ENCODE results near the gene CRABP2.

CRABP2 gene

GRCh38 chr1:156721535-156721934, 16.2 kb upstream of the CRABP2 start:
- no peaks in the 10 kb centered on the region for H3K9me3 ChIP-seq (ENCODE audit: low read length)
- H3K9ac ChIP-seq (ENCODE audit: low read length) = no peak overlapping the region
- no peak overlapping the region for H3K27ac ChIP-seq (ENCODE audit: low read depth, low read length)
- no peak overlapping the region for H3K4me3 ChIP-seq (ENCODE audit: low read depth in 1 of 2, low read length in 2 of 2)
- peaks cover 21% of the 10 kb centered on the region for H3K4me1 ChIP-seq (ENCODE audit: insufficient read depth, low read length)
- no peaks in the 10 kb centered on the region for H3K27me3 ChIP-seq (ENCODE audit: control insufficient read depth in 1 of 2, insufficient read depth in 2 of 2, low read length in 2 of 2)
- H3K36me3 ChIP-seq (ENCODE audit: insufficient read depth, low read length) = peaks cover 45% of the 10 kb centered on the region

- no peaks in the 10 kb centered on the region for H3K27me3 ChIP-seq (ENCODE audit: control insufficient read depth in 1 of 2, insufficient read depth in 2 of 2, low read length in 2 of 2)
- H3K4me3 ChIP-seq (ENCODE audit: low read depth in 1 of 2, low read length in 2 of 2) = no peak overlapping the region
- H3K27ac ChIP-seq (ENCODE audit: low read depth, low read length) = no peak overlapping the region
- no peaks in the 10 kb centered on the region for H3K9me3 ChIP-seq (ENCODE audit: low read length)
- peaks cover 42% of the 10 kb centered on the region for H3K36me3 ChIP-seq (ENCODE audit: insufficient read depth, low read length)
- peaks cover 17% of the 10 kb centered on the region for H3K4me1 ChIP-seq (ENCODE audit: insufficient read depth, low read length)
- H3K9ac ChIP-seq (ENCODE audit: low read length) = no peak overlapping the region
These were observed 15.7 kb upstream of the CRABP2 start for GRCh38 chr1:156721131-156721530.

GRCh38 chr1:156717351-156717750, 12.0 kb upstream of the CRABP2 start:
- peaks cover 6% of the 10 kb centered on the region for H3K4me1 ChIP-seq (ENCODE audit: insufficient read depth, low read length)
- H3K36me3 ChIP-seq (ENCODE audit: insufficient read depth, low read length) = peaks cover 11% of the 10 kb centered on the region
- H3K9ac ChIP-seq (ENCODE audit: low read length) = no peak overlapping the region
- no peak overlapping the region for H3K27ac ChIP-seq (ENCODE audit: low read depth, low read length)
- H3K27me3 ChIP-seq (ENCODE audit: control insufficient read depth in 1 of 2, insufficient read depth in 2 of 2, low read length in 2 of 2) = no peaks in the 10 kb centered on the region
- H3K4me3 ChIP-seq (ENCODE audit: low read depth in 1 of 2, low read length in 2 of 2) = no peak overlapping the region
- no peaks in the 10 kb centered on the region for H3K9me3 ChIP-seq (ENCODE audit: low read length)

GRCh38 chr1:156714830-156715229, 9.4 kb upstream of the CRABP2 start:
- no peaks in the 10 kb centered on the region for H3K36me3 ChIP-seq (ENCODE audit: insufficient read depth, low read length)
- no peak overlapping the region for H3K9ac ChIP-seq (ENCODE audit: low read length)
- no peak overlapping the region for H3K27ac ChIP-seq (ENCODE audit: low read depth, low read length)
- no peaks in the 10 kb centered on the region for H3K27me3 ChIP-seq (ENCODE audit: control insufficient read depth in 1 of 2, insufficient read depth in 2 of 2, low read length in 2 of 2)
- peaks cover 32% of the 10 kb centered on the region for H3K4me1 ChIP-seq (ENCODE audit: insufficient read depth, low read length)
- no peak overlapping the region for H3K4me3 ChIP-seq (ENCODE audit: low read depth in 1 of 2, low read length in 2 of 2)
- H3K9me3 ChIP-seq (ENCODE audit: low read length) = no peaks in the 10 kb centered on the region

GRCh38 chr1:156712626-156713025, 7.2 kb upstream of the CRABP2 start:
- Histone ChIP-seq H3K4me3 (ENCODE audit: low read depth in 1 of 2, low read length in 2 of 2) (no peak overlapping the region), H3K27me3 (ENCODE audit: control insufficient read depth in 1 of 2, insufficient read depth in 2 of 2, low read length in 2 of 2) (no peaks in the 10 kb centered on the region), H3K4me1 (ENCODE audit: insufficient read depth, low read length) (peaks cover 46% of the 10 kb centered on the region), H3K9ac (ENCODE audit: low read length) (no peak overlapping the region), H3K9me3 (ENCODE audit: low read length) (no peaks in the 10 kb centered on the region), H3K27ac (ENCODE audit: low read depth, low read length) (no peak overlapping the region), H3K36me3 (ENCODE audit: insufficient read depth, low read length) (no peaks in the 10 kb centered on the region)

- no peak overlapping the region for H3K4me3 ChIP-seq (ENCODE audit: low read depth in 1 of 2, low read length in 2 of 2)
- peaks cover 54% of the 10 kb centered on the region for H3K4me1 ChIP-seq (ENCODE audit: insufficient read depth, low read length)
These were observed 5.8 kb upstream of the CRABP2 start for GRCh38 chr1:156711011-156711817.

GRCh38 chr1:156709757-156710489, 4.5 kb upstream of the CRABP2 start:
- H3K36me3 ChIP-seq (ENCODE audit: insufficient read depth, low read length) = no peaks in the 10 kb centered on the region
- H3K4me1 ChIP-seq (ENCODE audit: insufficient read depth, low read length) = peaks cover 60% of the 10 kb centered on the region
- H3K27ac ChIP-seq (ENCODE audit: low read depth, low read length) = peak overlapping the region; percentile 56
- H3K9me3 ChIP-seq (ENCODE audit: low read length) = no peaks in the 10 kb centered on the region
- H3K4me3 ChIP-seq (ENCODE audit: low read depth in 1 of 2, low read length in 2 of 2) = no peak overlapping the region
- no peaks in the 10 kb centered on the region for H3K27me3 ChIP-seq (ENCODE audit: control insufficient read depth in 1 of 2, insufficient read depth in 2 of 2, low read length in 2 of 2)
- H3K9ac ChIP-seq (ENCODE audit: low read length) = no peak overlapping the region

More at GRCh38 chr1:156711011-156711817, 5.8 kb upstream of the CRABP2 start:
- peak overlapping the region; percentile 56 for H3K27ac ChIP-seq (ENCODE audit: low read depth, low read length)
- no peaks in the 10 kb centered on the region for H3K36me3 ChIP-seq (ENCODE audit: insufficient read depth, low read length)
- H3K27me3 ChIP-seq (ENCODE audit: control insufficient read depth in 1 of 2, insufficient read depth in 2 of 2, low read length in 2 of 2) = no peaks in the 10 kb centered on the region
- no peaks in the 10 kb centered on the region for H3K9me3 ChIP-seq (ENCODE audit: low read length)
- H3K9ac ChIP-seq (ENCODE audit: low read length) = no peak overlapping the region

GRCh38 chr1:156709031-156709430, 3.6 kb upstream of the CRABP2 start:
- Histone ChIP-seq H3K4me3 (ENCODE audit: low read depth in 1 of 2, low read length in 2 of 2) (no peak overlapping the region), H3K27ac (ENCODE audit: low read depth, low read length) (peak overlapping the region; percentile 56), H3K27me3 (ENCODE audit: control insufficient read depth in 1 of 2, insufficient read depth in 2 of 2, low read length in 2 of 2) (no peaks in the 10 kb centered on the region), H3K4me1 (ENCODE audit: insufficient read depth, low read length) (peaks cover 69% of the 10 kb centered on the region), H3K36me3 (ENCODE audit: insufficient read depth, low read length) (no peaks in the 10 kb centered on the region), H3K9ac (ENCODE audit: low read length) (no peak overlapping the region), H3K9me3 (ENCODE audit: low read length) (no peaks in the 10 kb centered on the region)

GRCh38 chr1:156708218-156708661, 2.9 kb upstream of the CRABP2 start:
- H3K4me1 ChIP-seq (ENCODE audit: insufficient read depth, low read length) = peaks cover 77% of the 10 kb centered on the region

GRCh38 chr1:156707417-156708217, 2.2 kb upstream of the CRABP2 start:
- Histone ChIP-seq H3K4me3 (ENCODE audit: low read depth in 1 of 2, low read length in 2 of 2) (no peak overlapping the region), H3K36me3 (ENCODE audit: insufficient read depth, low read length) (no peaks in the 10 kb centered on the region), H3K9ac (ENCODE audit: low read length) (no peak overlapping the region), H3K27ac (ENCODE audit: low read depth, low read length) (peak overlapping the region; percentile 89), H3K4me1 (ENCODE audit: insufficient read depth, low read length) (peaks cover 73% of the 10 kb centered on the region), H3K9me3 (ENCODE audit: low read length) (no peaks in the 10 kb centered on the region), H3K27me3 (ENCODE audit: control insufficient read depth in 1 of 2, insufficient read depth in 2 of 2, low read length in 2 of 2) (no peaks in the 10 kb centered on the region)

More at GRCh38 chr1:156708218-156708661, 2.9 kb upstream of the CRABP2 start:
- H3K36me3 ChIP-seq (ENCODE audit: insufficient read depth, low read length) = no peaks in the 10 kb centered on the region
- no peaks in the 10 kb centered on the region for H3K27me3 ChIP-seq (ENCODE audit: control insufficient read depth in 1 of 2, insufficient read depth in 2 of 2, low read length in 2 of 2)
- H3K27ac ChIP-seq (ENCODE audit: low read depth, low read length) = peak overlapping the region; percentile 89
- no peak overlapping the region for H3K4me3 ChIP-seq (ENCODE audit: low read depth in 1 of 2, low read length in 2 of 2)
- no peaks in the 10 kb centered on the region for H3K9me3 ChIP-seq (ENCODE audit: low read length)
- no peak overlapping the region for H3K9ac ChIP-seq (ENCODE audit: low read length)

Measured in muscle layer of colon (tissue), 2 donors.